NOMO-1 (cell line): Measurements from ENCODE around the gene MYRFL.
A peak's percentile ranks its signal among the peaks of the same experiment; 100 is the strongest.

Experiments
- DNase-seq, 2 experiments: peaks; one replicate each; lab custom pipeline; 2025; ENCODE audit not compliant: unreplicated experiment in 2 of 2; lab: John Stamatoyannopoulos, UW

Gene MYRFL

GRCh38 chr12:69894800-69895383, 69.9 kb downstream of the MYRFL start:
- no peak for DNase-seq

DNA sequence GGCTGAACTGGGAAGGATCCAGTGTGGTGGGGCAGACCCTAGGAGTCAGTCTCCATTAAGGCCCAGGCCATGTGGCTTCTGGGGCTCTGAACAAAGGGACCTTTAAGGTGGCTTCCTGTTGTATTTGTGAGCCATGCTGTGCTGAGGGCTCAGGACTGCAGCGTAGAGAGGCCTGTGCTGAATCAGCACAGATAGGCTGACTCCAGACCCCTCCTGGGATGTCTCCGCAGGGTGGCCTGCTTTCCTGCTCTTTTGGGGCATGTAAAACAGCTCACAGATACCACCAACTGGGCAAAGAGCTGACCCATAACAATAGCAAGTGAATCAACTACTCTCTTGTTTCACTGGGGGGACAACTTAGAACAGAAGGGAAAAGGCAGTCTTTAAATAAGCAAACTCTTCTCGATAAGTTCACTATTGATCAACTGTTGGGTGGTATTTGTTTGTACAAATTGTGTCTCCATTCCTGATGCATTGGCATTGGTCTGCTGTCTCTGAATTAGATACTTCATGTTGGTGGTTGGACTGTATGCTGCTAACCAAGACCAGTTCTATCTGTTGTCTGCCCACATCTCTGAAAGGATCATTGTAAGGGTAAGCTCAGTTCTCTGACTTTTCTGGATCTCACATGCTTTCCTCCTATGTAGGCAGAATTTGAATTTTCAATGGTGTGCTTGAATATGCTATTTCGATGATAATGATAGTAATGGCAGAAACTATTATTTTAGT, 71.8 kb downstream of the MYRFL start:
- DNase-seq = no peak

DNA sequence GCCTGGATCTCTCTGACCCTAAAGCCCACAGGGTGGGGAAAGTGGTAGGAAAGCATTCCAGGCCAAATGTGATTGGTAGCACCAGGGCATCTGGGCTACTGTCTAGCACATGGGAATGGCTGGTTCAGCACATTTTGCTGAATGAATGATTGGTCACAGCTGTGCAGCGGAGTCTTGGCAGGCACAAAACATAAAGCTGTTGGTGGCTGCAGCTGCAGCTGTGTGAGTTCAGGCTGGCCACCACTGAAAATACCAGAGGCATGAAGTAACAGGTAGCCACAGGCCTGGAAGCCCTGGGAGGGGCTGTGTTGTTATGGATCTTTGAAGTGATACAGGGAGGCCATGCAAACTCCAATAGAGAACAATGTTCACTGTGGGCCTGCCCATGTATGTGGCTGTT, 72.7 kb downstream of the MYRFL start:
- DNase-seq = no peak

- no peak for DNase-seq
Measured at GRCh38 chr12:69898236-69898635, 73.2 kb downstream of the MYRFL start.

DNA sequence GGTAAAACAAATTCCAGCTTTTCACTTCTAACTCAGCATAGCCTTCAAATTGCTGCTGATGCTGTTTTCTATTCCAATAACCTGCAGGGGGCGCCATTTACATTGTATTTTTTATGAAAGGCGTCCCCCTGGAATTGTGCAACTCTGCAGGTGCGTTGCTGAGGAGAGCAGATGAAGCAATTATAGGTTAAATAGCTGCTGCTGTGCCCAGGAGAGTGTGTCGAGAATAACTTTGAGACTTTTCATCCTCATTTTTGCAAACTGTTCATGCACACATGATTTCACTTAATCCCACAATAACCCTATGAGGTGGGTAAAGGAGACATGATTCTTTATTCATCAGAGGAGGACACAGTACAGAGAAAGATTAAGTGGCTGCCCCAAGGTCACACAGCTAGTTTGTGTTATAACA, 75.7 kb downstream of the MYRFL start:
- DNase-seq = peak; percentile 4 to 55

DNA sequence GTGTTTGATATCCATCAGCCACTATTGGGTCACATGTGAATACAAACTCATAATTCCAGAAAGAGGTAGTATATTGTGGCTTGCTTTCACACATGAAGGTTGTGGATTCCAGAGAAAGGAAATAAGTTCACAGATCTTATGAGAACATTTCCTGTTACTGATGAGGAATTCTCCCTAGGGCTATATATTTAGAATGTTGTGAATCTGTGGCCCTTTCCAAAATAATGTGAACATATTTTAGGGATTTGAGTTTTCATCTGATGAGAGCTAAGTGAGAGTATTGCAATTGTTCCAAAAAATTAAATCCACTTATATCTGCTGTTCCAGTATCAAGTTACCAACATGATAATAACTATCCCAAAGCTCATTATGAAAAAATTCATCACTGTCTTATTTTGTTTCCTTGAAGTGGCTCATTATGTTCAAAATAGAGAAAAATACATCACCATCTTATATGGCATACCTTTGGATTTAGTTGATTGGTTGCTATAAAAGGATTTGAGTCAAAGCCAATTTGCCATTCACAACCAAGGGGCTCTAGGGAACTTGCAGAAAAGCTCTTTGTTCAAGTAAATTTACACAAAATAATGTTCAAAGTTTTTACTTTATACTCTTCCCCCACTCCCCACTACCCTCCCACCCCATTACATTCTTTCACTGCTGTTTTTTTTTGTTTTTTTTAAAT, 76.3 kb downstream of the MYRFL start:
- DNase-seq = no peak

GRCh38 chr12:69903548-69903947, 78.5 kb downstream of the MYRFL start:
- DNase-seq = no peak

DNA sequence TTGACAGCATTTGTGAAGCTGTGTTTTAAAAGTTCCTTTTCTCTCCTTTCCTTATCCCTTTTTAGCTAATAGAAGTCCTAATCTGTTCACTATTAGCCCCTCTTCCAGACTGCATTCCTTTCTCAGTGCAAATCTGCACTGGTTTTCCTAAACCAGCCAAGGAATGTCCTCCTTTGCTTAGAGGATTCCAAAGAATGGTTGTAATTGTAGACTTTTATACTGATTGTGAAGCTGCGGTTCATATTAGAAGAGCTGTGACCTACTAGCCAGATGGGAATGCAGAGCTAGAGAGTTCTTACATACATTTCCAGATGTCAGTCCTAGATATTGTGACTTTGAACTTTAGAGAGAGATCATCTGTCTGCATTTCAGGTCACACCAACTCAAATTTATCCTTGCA, 79.8 kb downstream of the MYRFL start:
- DNase-seq = no peak

DNA sequence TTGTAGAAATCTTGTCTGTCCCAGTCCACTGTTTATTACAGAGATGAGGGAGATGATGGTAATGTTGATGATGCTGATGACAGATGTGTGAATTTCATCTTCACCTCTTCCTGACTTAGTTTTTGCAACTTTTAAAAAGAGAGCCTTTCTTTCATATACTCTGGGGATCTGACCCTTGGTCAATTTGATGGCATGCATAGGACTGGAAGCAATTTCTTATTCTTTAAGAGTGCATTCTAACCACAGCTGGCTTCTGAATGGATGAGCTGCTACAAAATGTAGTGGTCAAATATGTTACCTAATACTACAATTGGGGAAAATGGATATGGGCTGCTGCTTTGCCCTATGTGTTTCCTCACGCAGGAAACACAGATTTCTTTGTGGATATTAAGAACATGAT, 80.8 kb downstream of the MYRFL start:
- DNase-seq = no peak

- DNase-seq = no peak
Measured at GRCh38 chr12:69906411-69907216, 81.6 kb downstream of the MYRFL start.

- DNase-seq = no peak
Measured at GRCh38 chr12:69908203-69908602, 83.2 kb downstream of the MYRFL start.

- DNase-seq = no peak
Measured at GRCh38 chr12:69910694-69911093, 85.7 kb downstream of the MYRFL start.

DNA sequence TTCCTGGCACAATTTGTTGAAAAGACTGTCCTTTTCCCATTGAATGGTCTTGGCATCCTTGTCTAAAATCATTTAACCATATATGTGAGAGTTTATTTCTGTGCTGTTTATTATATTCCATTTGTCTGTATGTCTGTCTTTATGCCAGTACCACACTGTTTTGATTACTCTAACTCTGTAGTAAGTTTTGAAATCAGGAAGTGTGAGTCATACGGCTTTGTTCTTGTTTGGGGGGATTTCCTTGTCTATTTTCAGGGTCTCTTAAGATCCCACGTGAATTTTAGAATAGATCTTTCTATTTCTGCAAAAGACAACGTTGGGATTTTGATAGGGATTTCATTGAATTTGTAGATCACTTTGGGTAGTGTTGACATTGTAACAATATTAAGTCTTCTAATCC, 88.5 kb downstream of the MYRFL start:
- DNase-seq = no peak

GRCh38 chr12:69915964-69916363, 90.9 kb downstream of the MYRFL start:
- no peak for DNase-seq

DNA sequence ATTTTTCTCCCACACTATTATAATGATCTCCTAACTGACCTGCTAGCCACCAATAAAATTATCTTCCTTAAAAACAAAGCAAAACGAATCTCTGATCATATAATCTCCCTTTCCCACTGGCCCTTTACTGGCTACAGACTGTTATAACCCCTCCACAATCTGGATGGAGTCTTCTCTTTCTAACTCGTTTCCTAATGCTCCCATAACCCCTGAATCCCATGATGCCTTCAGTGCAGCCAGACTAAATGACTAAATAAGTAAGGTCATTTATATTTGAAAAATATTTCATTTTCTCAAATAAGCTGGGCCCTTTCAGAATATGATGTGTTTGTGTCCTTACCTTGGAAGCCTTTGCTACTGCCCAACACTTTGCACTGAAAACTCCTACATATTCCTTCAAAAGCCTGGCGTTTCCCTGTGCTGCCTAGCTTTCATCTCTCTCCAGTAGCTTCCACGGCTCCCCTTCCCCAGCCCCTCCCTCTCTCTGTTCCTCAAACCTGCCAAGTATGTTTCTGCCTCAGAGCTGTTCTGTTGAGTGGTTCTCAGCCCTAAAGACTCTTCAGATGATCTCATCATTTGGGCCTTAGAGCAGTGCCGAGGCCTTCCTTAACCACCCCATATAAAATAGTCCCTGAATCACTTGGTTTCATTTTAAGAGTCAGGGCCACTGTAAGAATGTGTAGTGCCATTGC, 91.7 kb downstream of the MYRFL start:
- DNase-seq = no peak

GRCh38 chr12:69918287-69918686, 93.3 kb downstream of the MYRFL start:
- no peak for DNase-seq

DNA sequence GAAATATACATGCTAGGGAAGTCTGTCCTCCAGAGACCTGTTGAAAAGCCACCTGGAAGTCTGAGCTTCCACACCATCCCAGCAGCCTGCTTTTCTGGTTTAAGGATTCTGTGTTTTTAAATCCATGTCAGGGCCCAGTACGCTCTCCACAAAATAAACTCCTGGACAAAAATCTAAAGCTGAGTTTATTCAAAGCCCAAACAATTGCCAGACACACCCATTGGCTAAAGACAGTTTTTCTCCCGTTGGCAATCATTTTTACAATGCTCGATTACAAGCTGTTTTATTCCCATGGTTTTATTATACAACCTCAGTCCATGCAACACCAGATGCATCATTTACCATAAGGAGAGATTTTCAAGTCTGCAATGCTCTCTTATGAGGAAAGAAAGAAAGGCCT, 94.5 kb downstream of the MYRFL start:
- no peak for DNase-seq

DNA sequence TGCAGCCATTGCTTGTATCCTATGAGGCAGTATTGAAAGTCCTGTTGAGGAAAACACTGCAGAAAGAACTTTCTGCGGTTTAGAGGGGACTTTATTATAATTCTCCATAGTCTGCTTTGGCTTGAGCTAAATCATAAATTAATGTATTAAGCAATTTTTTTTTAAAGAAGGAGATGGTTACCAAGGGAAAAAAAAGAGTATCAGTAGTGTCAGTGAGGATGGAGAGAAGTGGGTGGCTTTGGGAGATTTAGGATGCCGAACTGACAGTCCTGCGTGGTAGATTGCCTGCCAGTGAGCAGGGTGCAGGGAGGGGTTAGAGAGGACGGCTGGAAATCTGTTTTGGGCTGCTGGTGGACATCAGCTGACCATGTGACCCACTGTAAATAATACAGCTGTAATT, 96.8 kb downstream of the MYRFL start:
- DNase-seq = no peak

DNA sequence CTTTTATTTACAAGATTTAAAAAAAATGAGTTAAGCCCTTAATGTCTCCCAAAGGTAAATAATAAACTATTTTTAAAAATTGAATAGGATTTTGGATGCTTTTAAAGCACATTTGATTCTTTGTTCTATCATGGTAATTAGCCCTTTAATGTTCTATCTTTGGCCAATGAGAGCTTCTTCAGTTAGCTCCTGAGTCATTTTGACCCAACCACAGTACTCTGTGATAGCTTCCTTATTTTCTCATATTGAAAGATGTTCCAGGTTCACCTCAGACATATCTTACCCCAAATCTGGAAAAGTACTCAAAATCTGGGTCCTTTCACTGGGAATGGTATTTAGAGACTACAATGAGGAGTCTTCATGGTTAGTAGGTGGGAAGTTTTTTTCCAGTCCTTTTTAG, 98.0 kb downstream of the MYRFL start:
- no peak for DNase-seq

DNA sequence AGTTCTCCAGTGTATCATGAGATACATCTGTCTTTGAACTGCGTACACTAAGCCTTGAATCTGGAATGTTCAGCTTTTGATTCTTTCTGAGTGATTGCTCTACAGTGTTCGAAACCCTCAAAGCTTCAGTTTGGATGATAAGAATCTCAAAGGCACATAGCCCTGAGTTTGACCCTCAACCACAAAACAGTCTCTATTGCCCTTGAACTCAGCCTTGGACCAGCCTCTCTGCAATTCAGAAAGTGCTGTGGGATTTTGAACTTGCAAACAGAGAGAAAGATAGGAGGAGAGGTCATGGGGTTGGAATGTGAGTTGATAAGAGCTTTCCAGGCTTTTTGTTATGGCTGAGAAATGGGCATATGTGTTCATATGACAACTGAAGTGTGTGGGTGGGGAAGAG, 100.3 kb downstream of the MYRFL start:
- DNase-seq = no peak

GRCh38 chr12:69927164-69927563, 102.1 kb downstream of the MYRFL start:
- DNase-seq = peak; percentile 49 to 71
